Endothelial cell of umbilical vein (primary cell): ENCODE measurements around the gene MVB12B. TPM values are rescaled to one million over a fixed set of nuclear protein-coding genes. Genes with fewer than 3 reads are reported as not detected.

Source experiments
- BruUV-seq: library from RNA; stranded (reverse); fragments of 400-500 nt; replicated peaks from 2 replicates; lab custom pipeline; 2021; lab: Mats Ljungman, UMichigan
- CTCF ChIA-PET: fragments of 300-600, 350-600 bp; sonication (Branson Sonifier 250); formaldehyde crosslinking; loops from one replicate; lab custom pipeline; 2021; ENCODE audit warnings: antibody characterized with exemption, inconsistent platforms; lab: Charles Lee
- POLR2A ChIA-PET: fragments of 300-600, 350-600 bp; sonication (Branson Sonifier 250); formaldehyde crosslinking; loops from one replicate; lab custom pipeline; 2021; ENCODE audit warnings: antibody characterized with exemption, inconsistent platforms; lab: Charles Lee
- DNase-seq: peaks from one replicate; pipeline ENCODE4 v3.0.0-alpha.2; 2011; ENCODE audit warnings: low read depth, low spot score
- FAIRE-seq: peaks from 2 replicates; lab custom pipeline; 2011; peaks lifted over from hg19 to GRCh38; lab: Jason Lieb, UNC
- H2AFZ ChIP-seq: 2 replicates; pipeline ENCODE4 v1.6.0; 2012; ENCODE audit warnings: low read depth, low read length, control low read depth, inconsistent platforms
- H3K27ac ChIP-seq: 2 replicates; pipeline ENCODE4 v1.5.1; 2011; ENCODE audit warnings: low read depth, mild to moderate bottlenecking, control low read depth, low read length, moderate library complexity; ENCODE audit not compliant: insufficient read depth
- H3K27me3 ChIP-seq, 2 experiments: 2 replicates each; pipeline versions ENCODE4 v1.6.0 to v1.6.1; 2011; ENCODE audit warnings: low read length in 2 of 2, mixed read lengths in 1 of 2; ENCODE audit not compliant: control insufficient read depth in 2 of 2, insufficient read depth in 2 of 2
- H3K36me3 ChIP-seq, 2 experiments: 2 replicates in 1 of 2; 3 replicates in 1 of 2; pipeline ENCODE4 v1.5.1; 2011; ENCODE audit warnings: low read length in 2 of 2, mild to moderate bottlenecking in 1 of 2, moderate library complexity in 1 of 2; ENCODE audit not compliant: control insufficient read depth in 2 of 2, insufficient read depth in 2 of 2; ENCODE audit errors: extremely low read depth in 1 of 2
- H3K4me1 ChIP-seq: 3 replicates; pipeline ENCODE4 v1.5.1; 2011; ENCODE audit warnings: mild to moderate bottlenecking, low read length; ENCODE audit not compliant: control insufficient read depth, insufficient read depth; ENCODE audit errors: extremely low read depth
- H3K4me2 ChIP-seq: 2 replicates; pipeline ENCODE4 v1.6.1; 2011; ENCODE audit warnings: low read length, control low read depth, mixed read lengths; ENCODE audit not compliant: insufficient read depth
- H3K4me3 ChIP-seq, 3 experiments: fragments of 200-600 bp in 1 of 3; sonication (generic), shearing (Covaris generic) in 1 of 3; replicated peaks in 1 of 3; 2 replicates each; pipeline ENCODE4 v1.5.1; 2011 to 2016; ENCODE audit warnings: control low read depth in 3 of 3, low read length in 3 of 3, mild to moderate bottlenecking in 2 of 3, inconsistent platforms in 1 of 3, low read depth in 1 of 3, moderate library complexity in 1 of 3; ENCODE audit not compliant: insufficient read depth in 1 of 3
- H3K79me2 ChIP-seq: 2 replicates; pipeline ENCODE4 v1.6.0; 2012; ENCODE audit warnings: low read length, inconsistent platforms; ENCODE audit not compliant: control insufficient read depth, insufficient read depth
- H3K9ac ChIP-seq: replicated peaks from 2 replicates; pipeline ENCODE3; 2011; ENCODE audit warnings: low read length, control low read depth; ENCODE audit not compliant: insufficient read depth; ENCODE audit errors: extremely low read depth
- H3K9me1 ChIP-seq: replicated peaks from 3 replicates; pipeline ENCODE4 v1.6.0; 2011; ENCODE audit warnings: mild to moderate bottlenecking, low read length; ENCODE audit not compliant: control insufficient read depth, insufficient read depth; ENCODE audit errors: extremely low read depth
- H3K9me3 ChIP-seq: replicated peaks from 2 replicates; pipeline ENCODE4 v1.5.1; 2012; ENCODE audit warnings: low read length, inconsistent platforms; ENCODE audit not compliant: control insufficient read depth, insufficient read depth
- H4K20me1 ChIP-seq: replicated peaks from 2 replicates; pipeline ENCODE3; 2011; ENCODE audit warnings: mild to moderate bottlenecking, low read length; ENCODE audit not compliant: control insufficient read depth, insufficient read depth; ENCODE audit errors: extremely low read depth
- EZH2 ChIP-seq: IDR thresholded peaks from 2 replicates; pipeline ENCODE4 v1.6.1; 2012; ENCODE audit warnings: borderline replicate concordance, low read depth, mild to moderate bottlenecking, moderate library complexity, low read length, inconsistent platforms; ENCODE audit not compliant: severe bottlenecking
- FOS ChIP-seq: IDR thresholded peaks from 2 replicates; pipeline ENCODE4 v1.6.1; 2011; ENCODE audit warnings: mild to moderate bottlenecking, low read length, moderate library complexity, borderline replicate concordance; ENCODE audit not compliant: insufficient read depth
- GATA2 ChIP-seq: IDR thresholded peaks from 2 replicates; pipeline ENCODE4 v1.7.0; 2011; ENCODE audit warnings: low read depth, mild to moderate bottlenecking, moderate library complexity, mixed read lengths, low read length; ENCODE audit not compliant: insufficient read length, insufficient read depth
- JUN ChIP-seq: IDR thresholded peaks from 2 replicates; pipeline ENCODE4 v1.6.1; 2011; ENCODE audit warnings: borderline replicate concordance, low read depth; ENCODE audit not compliant: insufficient read length, insufficient read depth
- MYC ChIP-seq: IDR thresholded peaks from one replicate; pipeline ENCODE4 v1.6.1; 2011; ENCODE audit warnings: mild to moderate bottlenecking, low read depth, low read length
- POLR2A ChIP-seq: IDR thresholded peaks from 2 replicates; pipeline ENCODE4 v1.6.1; 2012; ENCODE audit warnings: low read depth, mild to moderate bottlenecking, control low read depth, low read length
- POLR2AphosphoS5 ChIP-seq: IDR thresholded peaks from 2 replicates; pipeline ENCODE4 v1.6.1; 2012; ENCODE audit warnings: low read depth, mild to moderate bottlenecking, control low read depth, low read length, moderate library complexity; ENCODE audit not compliant: insufficient read depth
- dilution Hi-C: fragments of 300-500 bp; cut with MboI; formaldehyde crosslinking; loops from one replicate; pipeline ENCODE4 v1.15.0; 2019; ENCODE audit warnings: low sequenced_read_pairs; ENCODE audit not compliant: extremely low pct_ligation_motif_present
- intact Hi-C: fragments of 100-400 bp; cut with micrococcal nuclease; formaldehyde crosslinking; loops from one replicate; pipeline ENCODE4 v1.10.0; 2022
- polyA plus RNA-seq, 4 experiments: library from polyadenylated mRNA; depleted of rRNA in 3 of 4; stranded (reverse) in 3 of 4; unstranded in 1 of 4; fragments of >200 nt; gene quantifications; 2 replicates each; pipeline versions ENCODE4 v1.2.1 to v1.2.3, GENCODE V29; 2011 to 2012; ENCODE audit warnings: missing spikeins in 1 of 4
- total RNA-seq: library from RNA; stranded (reverse); gene quantifications from 2 replicates; pipeline ENCODE4 v1.2.3, GENCODE V29; 2021
- TF ChIP-seq, protein P1 (sequence below), 2 donors: IDR thresholded peaks; 1 replicate in 1 of 2; 2 replicates in 1 of 2; pipeline ENCODE4 v1.5.1; 2011; ENCODE audit warnings: low read length in 2 of 2, mild to moderate bottlenecking in 2 of 2, moderate library complexity in 2 of 2, control low read depth in 1 of 2, inconsistent platforms in 1 of 2, low read depth in 1 of 2; ENCODE audit not compliant: insufficient read depth in 1 of 2; ENCODE audit errors: extremely low read depth in 1 of 2
- TF ChIP-seq, protein P2 (sequence below): IDR thresholded peaks from 2 replicates; pipeline ENCODE4 v1.6.1; 2011; ENCODE audit not compliant: insufficient read depth, insufficient read length

The MVB12B gene
- total and polyA plus RNA-seq, 2 donors (not counting 3 experiments of a cell fraction or from before 2014, with no cell fraction given) = 6.6 to 17.3 TPM

DNA sequence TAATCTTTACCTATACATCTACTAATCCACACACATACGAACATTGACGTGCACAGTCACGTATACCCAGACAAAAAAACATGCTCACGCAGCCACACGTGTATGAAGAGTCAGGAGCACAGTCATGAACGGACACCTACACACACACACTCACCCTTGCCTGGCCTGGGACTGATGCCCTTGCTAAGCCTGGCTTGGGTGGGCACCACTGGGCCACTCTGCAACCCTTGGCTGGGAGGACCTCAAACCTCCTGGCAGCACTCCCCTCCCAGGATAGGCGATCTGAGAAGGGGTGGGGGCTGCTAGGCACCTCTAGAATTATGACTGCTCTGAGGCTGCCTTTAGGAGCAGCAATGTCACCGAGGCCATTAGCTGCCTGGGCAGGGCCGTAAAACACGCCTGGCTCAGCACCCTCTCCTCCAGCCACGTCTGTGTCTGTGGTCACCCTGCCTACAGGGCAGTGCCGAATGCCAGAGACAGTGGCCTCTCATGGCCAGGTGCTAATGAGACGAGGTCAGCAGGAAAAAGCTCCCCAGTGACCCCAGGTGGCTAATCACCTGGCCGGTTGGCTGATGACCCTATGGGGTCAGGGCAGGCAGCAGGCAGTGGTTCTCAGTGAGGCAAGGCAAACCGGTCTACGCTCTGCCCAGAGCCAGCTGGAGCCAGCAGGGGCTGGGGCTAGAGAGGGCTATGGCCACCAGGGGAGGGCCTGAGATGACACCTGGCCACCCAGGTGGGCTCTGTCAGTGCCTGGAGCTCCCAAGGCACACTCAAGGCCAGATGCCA, 33.7 kb upstream of the MVB12B start:
- TF ChIP-seq GATA2 = no peak
- TF ChIP-seq, protein P1, sequence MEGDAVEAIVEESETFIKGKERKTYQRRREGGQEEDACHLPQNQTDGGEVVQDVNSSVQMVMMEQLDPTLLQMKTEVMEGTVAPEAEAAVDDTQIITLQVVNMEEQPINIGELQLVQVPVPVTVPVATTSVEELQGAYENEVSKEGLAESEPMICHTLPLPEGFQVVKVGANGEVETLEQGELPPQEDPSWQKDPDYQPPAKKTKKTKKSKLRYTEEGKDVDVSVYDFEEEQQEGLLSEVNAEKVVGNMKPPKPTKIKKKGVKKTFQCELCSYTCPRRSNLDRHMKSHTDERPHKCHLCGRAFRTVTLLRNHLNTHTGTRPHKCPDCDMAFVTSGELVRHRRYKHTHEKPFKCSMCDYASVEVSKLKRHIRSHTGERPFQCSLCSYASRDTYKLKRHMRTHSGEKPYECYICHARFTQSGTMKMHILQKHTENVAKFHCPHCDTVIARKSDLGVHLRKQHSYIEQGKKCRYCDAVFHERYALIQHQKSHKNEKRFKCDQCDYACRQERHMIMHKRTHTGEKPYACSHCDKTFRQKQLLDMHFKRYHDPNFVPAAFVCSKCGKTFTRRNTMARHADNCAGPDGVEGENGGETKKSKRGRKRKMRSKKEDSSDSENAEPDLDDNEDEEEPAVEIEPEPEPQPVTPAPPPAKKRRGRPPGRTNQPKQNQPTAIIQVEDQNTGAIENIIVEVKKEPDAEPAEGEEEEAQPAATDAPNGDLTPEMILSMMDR (IDR thresholded peaks at IDR 0.05; ENCODE audit: extremely low read depth in 1 of 2, insufficient read depth in 1 of 2, low read depth in 1 of 2, low read length in 2 of 2) = no peak
- TF ChIP-seq MYC = no peak
- TF ChIP-seq FOS = no peak
- TF ChIP-seq, protein P2, sequence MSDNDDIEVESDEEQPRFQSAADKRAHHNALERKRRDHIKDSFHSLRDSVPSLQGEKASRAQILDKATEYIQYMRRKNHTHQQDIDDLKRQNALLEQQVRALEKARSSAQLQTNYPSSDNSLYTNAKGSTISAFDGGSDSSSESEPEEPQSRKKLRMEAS = no peak
- TF ChIP-seq POLR2A = no peak
- TF ChIP-seq EZH2 = no peak
- TF ChIP-seq POLR2AphosphoS5 = no peak
- TF ChIP-seq JUN = no peak
- no peaks in the 10 kb centered on the region for H3K4me1 ChIP-seq
- H2AFZ ChIP-seq = no peak overlapping the region
- intact Hi-C loops = no loop called here
- no TSS peak for BruUV-seq
- H3K9me3 ChIP-seq = no peaks in the 10 kb centered on the region
- H3K27ac ChIP-seq = no peak overlapping the region
- H3K4me2 ChIP-seq = no peak overlapping the region
- no peak overlapping the region for H3K9ac ChIP-seq
- no peak for FAIRE-seq
- no peaks in the 10 kb centered on the region for H3K9me1 ChIP-seq
- ChIA-PET POLR2A (no interaction called here), CTCF (interaction anchor here (1.4 to 2.1 kb wide), 3 partner anchors 106 to 1037 kb away, joined by 4 to 8 read pairs (median 5); no protein-coding TSS in a partner anchor)
- DNase-seq = no peak
- H3K4me3 ChIP-seq = no peak overlapping the region
- no peaks in the 10 kb centered on the region for H3K36me3 ChIP-seq
- no peaks in the 10 kb centered on the region for H3K27me3 ChIP-seq
- dilution Hi-C loops = no loop called here
- H3K79me2 ChIP-seq = no peaks in the 10 kb centered on the region
- H4K20me1 ChIP-seq = no peaks in the 10 kb centered on the region
